IMR-90 (cell line): Measurements from ENCODE around the gene FBXO4. TPM values are rescaled to one million over a fixed set of nuclear protein-coding genes. Genes with fewer than 3 reads are reported as not detected.

ENCODE experiments used
- ATAC-seq: fragments of 200-7000 bp; cut with Tn5 transposase; 2 replicates; pipeline ENCODE4 v1.9.1; 2020; ENCODE audit warnings: low read depth, mild to moderate bottlenecking, moderate library complexity
- BruUV-seq: library from RNA; stranded (reverse); fragments of 400-500 nt; replicated peaks from 2 replicates; lab custom pipeline; 2021; lab: Mats Ljungman, UMichigan
- CTCF ChIA-PET: fragments of 300-600 bp; formaldehyde crosslinking; extraction: SDS; loops from one replicate; lab custom pipeline; 2021; ENCODE audit warnings: antibody characterized with exemption; lab: Yijun Ruan, JAX
- POLR2A ChIA-PET: fragments of 300-600 bp; sonication (Branson Sonifier 250); formaldehyde crosslinking; loops from one replicate; lab custom pipeline; 2022; ENCODE audit warnings: antibody characterized with exemption; ENCODE audit not compliant: unreplicated experiment; lab: Charles Lee
- DNase-seq: peaks from one replicate; pipeline ENCODE4 v3.0.0; 2013
- H2AFZ ChIP-seq: replicated peaks from 2 replicates; pipeline ENCODE3; 2013; ENCODE audit warnings: low read length, mild to moderate bottlenecking; ENCODE audit not compliant: poor library complexity
- H2AK5ac ChIP-seq: 2 replicates; pipeline ENCODE4 v1.6.1; 2013; ENCODE audit warnings: low read depth, low read length, inconsistent platforms
- H2AK9ac ChIP-seq: replicated peaks from 2 replicates; pipeline ENCODE3; 2013; ENCODE audit warnings: mild to moderate bottlenecking, low read depth, low read length, moderate library complexity; ENCODE audit not compliant: poor library complexity
- H2BK120ac ChIP-seq: 2 replicates; pipeline ENCODE4 v1.6.1; 2013; ENCODE audit warnings: low read depth, low read length, inconsistent platforms
- H2BK15ac ChIP-seq: 3 replicates; pipeline ENCODE4 v1.6.1; 2013; ENCODE audit warnings: low read depth, low read length, inconsistent platforms
- H2BK20ac ChIP-seq: 2 replicates; pipeline ENCODE4 v1.6.1; 2013; ENCODE audit warnings: low read depth, mild to moderate bottlenecking, inconsistent platforms, low read length, moderate library complexity
- H2BK5ac ChIP-seq: 2 replicates; pipeline ENCODE4 v1.6.1; 2013; ENCODE audit warnings: mild to moderate bottlenecking, low read depth, low read length, inconsistent platforms; ENCODE audit not compliant: poor library complexity, severe bottlenecking
- H3K14ac ChIP-seq: replicated peaks from 2 replicates; pipeline ENCODE4 v1.6.1; 2013; ENCODE audit warnings: low read depth, low read length, inconsistent platforms
- H3K18ac ChIP-seq: 2 replicates; pipeline ENCODE4 v1.6.1; 2013; ENCODE audit warnings: low read depth, low read length, control low read depth
- H3K23ac ChIP-seq: 2 replicates; pipeline ENCODE4 v1.6.1; 2013; ENCODE audit warnings: low read depth, low read length, inconsistent platforms
- H3K27ac ChIP-seq: 2 replicates; pipeline ENCODE4 v1.5.1; 2013; ENCODE audit warnings: mild to moderate bottlenecking, control low read depth, low read length; ENCODE audit not compliant: insufficient read depth
- H3K27me3 ChIP-seq: 2 replicates; pipeline ENCODE4 v1.6.1; 2013; ENCODE audit warnings: low read length; ENCODE audit not compliant: control insufficient read depth, insufficient read depth
- H3K36me3 ChIP-seq: 2 replicates; pipeline ENCODE4 v1.6.1; 2013; ENCODE audit warnings: low read length, mixed read lengths; ENCODE audit not compliant: control insufficient read depth, insufficient read depth
- H3K4ac ChIP-seq: 2 replicates; pipeline ENCODE4 v1.6.1; 2013; ENCODE audit warnings: low read depth, low read length, inconsistent platforms
- H3K4me1 ChIP-seq: 2 replicates; pipeline ENCODE4 v1.6.1; 2013; ENCODE audit warnings: low read length, mixed read lengths; ENCODE audit not compliant: control insufficient read depth, insufficient read depth
- H3K4me2 ChIP-seq: 2 replicates; pipeline ENCODE4 v1.6.1; 2013; ENCODE audit warnings: low read depth, mild to moderate bottlenecking, control low read depth, low read length, moderate library complexity
- H3K4me3 ChIP-seq: 2 replicates; pipeline ENCODE4 v1.5.1; 2013; ENCODE audit warnings: low read depth, mild to moderate bottlenecking, control low read depth, low read length, moderate library complexity; ENCODE audit not compliant: insufficient read depth
- H3K56ac ChIP-seq: 2 replicates; pipeline ENCODE4 v1.6.1; 2013; ENCODE audit warnings: low read length, inconsistent platforms; ENCODE audit not compliant: insufficient read depth; ENCODE audit errors: extremely low read depth
- H3K79me1 ChIP-seq, 2 experiments: 2 replicates each; pipeline ENCODE4 v1.6.1; 2013; ENCODE audit warnings: low read length in 2 of 2, inconsistent platforms in 1 of 2, low read depth in 1 of 2
- H3K9ac ChIP-seq: 2 replicates; pipeline ENCODE4 v1.6.1; 2013; ENCODE audit warnings: low read depth, low read length, control low read depth
- H3K9me1 ChIP-seq: 2 replicates; pipeline ENCODE4 v1.6.1; 2013; ENCODE audit warnings: low read length, inconsistent platforms; ENCODE audit not compliant: insufficient read depth
- H3K9me3 ChIP-seq: 2 replicates; pipeline ENCODE4 v1.6.1; 2013; ENCODE audit warnings: low read length; ENCODE audit not compliant: control insufficient read depth, insufficient read depth
- H4K20me1 ChIP-seq: 2 replicates; pipeline ENCODE4 v1.6.1; 2013; ENCODE audit warnings: low read length, inconsistent platforms; ENCODE audit not compliant: insufficient read depth
- H4K5ac ChIP-seq: 2 replicates; pipeline ENCODE4 v1.6.1; 2013; ENCODE audit warnings: mild to moderate bottlenecking, low read depth, low read length, control low read depth
- H4K8ac ChIP-seq, 2 experiments: 2 replicates each; pipeline ENCODE4 v1.6.1; 2013; ENCODE audit warnings: low read depth in 2 of 2, low read length in 2 of 2, control low read depth in 1 of 2, inconsistent platforms in 1 of 2
- H4K91ac ChIP-seq: 2 replicates; pipeline ENCODE4 v1.6.1; 2013; ENCODE audit warnings: low read depth, low read length, inconsistent platforms; ENCODE audit not compliant: insufficient read depth
- BHLHE40 ChIP-seq: fragments of 150-350 bp; IDR thresholded peaks from 2 replicates; pipeline ENCODE4 v1.6.1; 2016; ENCODE audit warnings: mild to moderate bottlenecking, low read depth, low read length
- CEBPB ChIP-seq: IDR thresholded peaks from 2 replicates; pipeline ENCODE4 v1.6.1; 2012; ENCODE audit warnings: low read depth, low read length, improper control_type of control experiment
- CHD1 ChIP-seq: IDR thresholded peaks from 2 replicates; pipeline ENCODE4 v1.6.1; 2012; ENCODE audit warnings: low read depth, low read length, improper control_type of control experiment
- CTCF ChIP-seq: conservative IDR thresholded peaks from 2 replicates; pipeline ENCODE4 v1.5.1; 2012; ENCODE audit warnings: mild to moderate bottlenecking, low read depth, low read length, improper control_type of control experiment
- FOS ChIP-seq: fragments of 150-350 bp; IDR thresholded peaks from 2 replicates; pipeline ENCODE4 v1.6.1; 2016; ENCODE audit warnings: low read depth, low read length
- MAFK ChIP-seq: IDR thresholded peaks from 2 replicates; pipeline ENCODE4 v1.6.1; 2012; ENCODE audit warnings: low read depth, low read length, improper control_type of control experiment
- RAD21 ChIP-seq: IDR thresholded peaks from 2 replicates; pipeline ENCODE4 v1.6.1; 2012; ENCODE audit warnings: low read length, improper control_type of control experiment
- RCOR1 ChIP-seq: IDR thresholded peaks from 2 replicates; pipeline ENCODE4 v1.6.1; 2012; ENCODE audit warnings: mild to moderate bottlenecking, low read length, improper control_type of control experiment; ENCODE audit not compliant: insufficient replicate concordance
- dilution Hi-C: fragments of 300-500 bp; cut with HindIII; formaldehyde crosslinking; loops from one replicate; pipeline ENCODE4 v1.14.3; 2018; ENCODE audit warnings: low sequenced_read_pairs; ENCODE audit not compliant: unreplicated experiment
- in situ Hi-C: fragments of 300-500 bp; cut with MboI; formaldehyde crosslinking; loops from 3 replicates; pipeline ENCODE4 v1.14.3; 2019; ENCODE audit warnings: low sequenced_read_pairs, inconsistent platforms, mixed read lengths
- intact Hi-C: fragments of 100-400 bp; cut with micrococcal nuclease; formaldehyde crosslinking; loops from 2 replicates; pipeline ENCODE4 v1.10.0; 2022
- polyA plus RNA-seq, 3 experiments: library from polyadenylated mRNA; depleted of rRNA; stranded (reverse); fragments of >200 nt; gene quantifications; 2 replicates each; pipeline ENCODE4 v1.2.3, GENCODE V29; 2012; ENCODE audit warnings: low replicate concordance in 1 of 3
- total RNA-seq: library from RNA; depleted of rRNA; stranded (reverse); fragments of >200 nt; gene quantifications from 2 replicates; pipeline ENCODE4 v1.2.3, GENCODE V29; 2012

FBXO4 gene
- total and polyA plus RNA-seq, 2 of the 4 experiments (the other 2 are of a cell fraction) = 3.5 to 4.1 TPM

DNA sequence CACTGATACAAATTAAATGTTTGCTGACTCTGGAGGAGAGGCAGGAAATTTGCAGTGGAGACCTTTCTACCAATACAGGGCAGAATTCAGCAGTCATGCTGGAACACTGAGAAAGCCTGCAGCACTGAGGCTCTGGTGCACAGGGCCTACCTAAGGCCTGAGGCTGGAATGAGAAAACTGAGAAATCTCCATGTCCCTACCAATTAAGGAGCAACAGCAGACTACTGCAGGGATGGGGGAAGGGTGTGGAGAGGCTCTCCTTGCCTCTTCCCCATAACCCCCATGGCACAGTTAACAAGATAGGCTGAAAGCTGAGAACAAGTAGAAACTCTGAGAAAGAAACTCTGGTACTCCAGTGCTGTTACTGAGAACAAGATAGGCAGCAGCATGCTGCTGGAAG, 10.5 kb downstream of the FBXO4 start:
- Histone ChIP-seq H3K36me3 (0 out of 2 replicates have a peak, but pooled peaks cover 5% of the 10 kb centered on the region), H3K79me1 (no peaks in the 10 kb centered on the region), H2AK5ac (no peak overlapping the region), H3K56ac (no peak overlapping the region), H2BK15ac (no peak overlapping the region), H3K27me3 (no peaks in the 10 kb centered on the region), H3K9me3 (no peaks in the 10 kb centered on the region), H4K8ac (no peak overlapping the region), H2BK120ac (no peak overlapping the region), H3K4me2 (no peak overlapping the region), H3K4ac (no peak overlapping the region), H3K4me3 (no peak overlapping the region), H3K9ac (no peak overlapping the region), H4K5ac (no peak overlapping the region), H3K14ac (no peak overlapping the region), H2BK5ac (no peak overlapping the region), H2AFZ (no peak overlapping the region), H3K9me1 (no peaks in the 10 kb centered on the region), H2BK20ac (no peak overlapping the region), H3K23ac (no peak overlapping the region), H3K27ac (no peak overlapping the region), H4K91ac (no peak overlapping the region), H3K18ac (no peak overlapping the region), H4K20me1 (no peaks in the 10 kb centered on the region), H2AK9ac (no peak overlapping the region), H3K4me1 (no peaks in the 10 kb centered on the region)
- DNase-seq (no peak), ATAC-seq (no peak)
- TF ChIP-seq RAD21 (no peak), MAFK (no peak), CHD1 (no peak), CTCF (no peak), FOS (no peak), RCOR1 (no peak), CEBPB (no peak), BHLHE40 (no peak)
- ChIA-PET CTCF (no interaction called here), POLR2A (no interaction called here)
- intact Hi-C loops (no loop called here), in situ Hi-C loops (no loop called here), dilution Hi-C loops (no loop called here)
- BruUV-seq = no TSS peak
